SH-SY5Y (cell line): ENCODE data around the gene ZBTB14.

Experiments used
- GATA2 ChIP-seq: IDR thresholded peaks from 2 replicates; pipeline ENCODE4 v1.6.1; 2011; ENCODE audit warnings: mild to moderate bottlenecking, low read depth, low read length
- GATA3 ChIP-seq: IDR thresholded peaks from 2 replicates; pipeline ENCODE4 v1.6.1; 2011; ENCODE audit warnings: low read depth, mild to moderate bottlenecking, low read length, moderate library complexity

- TF ChIP-seq GATA3: no peak
- TF ChIP-seq GATA2: no peak
Observed at GRCh38 chr18:5295231-5295920, at the start of gene ZBTB14.
